CD1c-positive myeloid dendritic cell (primary cell): Measurements from ENCODE around the gene KCNQ2.

Source experiments
- DNase-seq: peaks from one replicate; pipeline ENCODE4 v3.0.0-alpha.2; 2016; ENCODE audit errors: extremely low spot score

KCNQ2 gene

DNA sequence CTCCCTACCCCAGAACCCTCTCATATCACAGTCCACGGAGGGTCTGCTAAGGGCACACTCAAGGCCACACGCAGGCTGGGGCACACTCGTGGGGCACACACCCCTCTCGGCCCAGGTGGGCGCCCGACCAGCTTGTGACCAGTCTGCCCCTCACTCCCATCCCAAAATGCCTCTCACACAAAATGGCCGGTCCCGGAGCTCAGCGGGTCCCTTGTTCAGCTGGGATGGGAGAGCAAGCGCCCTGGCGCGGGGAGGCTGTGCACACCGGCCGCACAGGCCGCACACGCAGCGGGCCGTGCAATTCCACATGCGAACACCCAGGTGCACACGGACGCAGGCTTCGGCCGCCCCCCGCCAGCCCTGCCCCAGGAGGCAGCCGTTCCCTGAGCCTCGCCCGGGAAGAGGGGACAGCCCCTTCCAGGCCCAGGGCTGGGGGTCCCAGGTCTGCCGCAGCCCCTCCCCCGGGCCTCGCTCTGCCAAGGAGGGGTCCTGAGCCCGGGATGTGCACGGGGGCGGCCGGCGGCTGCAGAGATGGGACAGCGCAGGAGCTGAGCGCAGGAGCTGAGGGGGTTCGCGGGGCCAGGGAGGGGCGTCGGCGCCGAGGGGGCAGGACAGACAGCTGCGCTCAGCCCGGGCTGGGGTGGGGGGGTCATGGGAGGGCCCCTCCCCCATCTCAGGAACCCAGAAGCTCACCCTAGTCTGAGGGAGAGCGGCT is 1.3 kb downstream of the KCNQ2 start:
- no peak for DNase-seq

DNA sequence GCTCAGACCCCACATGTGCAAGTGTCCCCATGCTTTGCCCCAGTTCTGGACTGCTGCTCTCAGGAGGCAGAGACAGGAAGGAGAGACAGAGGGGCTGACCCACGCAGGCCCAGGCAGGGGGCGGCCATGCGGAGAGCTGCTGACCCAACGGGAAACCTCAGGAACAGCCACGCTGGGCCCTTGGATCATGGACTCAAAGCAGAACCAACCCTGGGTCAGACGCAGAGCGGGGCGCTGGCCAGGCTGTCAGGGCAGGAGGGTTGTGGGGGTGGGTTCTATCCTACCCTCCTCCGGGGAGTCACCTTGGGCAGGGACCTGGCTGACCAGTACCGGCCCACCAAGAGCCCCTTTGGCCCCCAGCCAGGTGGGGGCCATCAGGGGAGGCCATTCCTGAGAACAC is 2.0 kb downstream of the KCNQ2 start:
- DNase-seq = no peak

DNA sequence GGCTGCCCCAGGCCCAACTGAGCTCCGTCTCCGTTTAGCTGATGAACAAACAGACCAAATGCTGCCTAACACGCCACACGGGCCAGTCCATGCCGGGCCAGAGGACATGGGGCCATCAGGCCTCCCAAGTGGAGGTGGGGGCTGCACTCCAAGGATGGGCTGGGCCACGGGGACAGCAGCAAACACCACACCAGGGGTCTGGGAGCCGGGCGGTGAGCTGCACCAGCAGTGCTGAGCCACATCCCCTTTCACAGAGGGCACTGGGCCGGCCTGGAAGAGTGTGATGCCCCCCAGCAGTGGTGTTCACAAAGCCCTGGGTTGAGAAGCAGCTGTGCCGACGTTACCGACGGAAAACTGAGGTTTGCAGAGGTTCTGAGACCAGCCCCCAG is 2.7 kb downstream of the KCNQ2 start:
- DNase-seq = no peak

DNA sequence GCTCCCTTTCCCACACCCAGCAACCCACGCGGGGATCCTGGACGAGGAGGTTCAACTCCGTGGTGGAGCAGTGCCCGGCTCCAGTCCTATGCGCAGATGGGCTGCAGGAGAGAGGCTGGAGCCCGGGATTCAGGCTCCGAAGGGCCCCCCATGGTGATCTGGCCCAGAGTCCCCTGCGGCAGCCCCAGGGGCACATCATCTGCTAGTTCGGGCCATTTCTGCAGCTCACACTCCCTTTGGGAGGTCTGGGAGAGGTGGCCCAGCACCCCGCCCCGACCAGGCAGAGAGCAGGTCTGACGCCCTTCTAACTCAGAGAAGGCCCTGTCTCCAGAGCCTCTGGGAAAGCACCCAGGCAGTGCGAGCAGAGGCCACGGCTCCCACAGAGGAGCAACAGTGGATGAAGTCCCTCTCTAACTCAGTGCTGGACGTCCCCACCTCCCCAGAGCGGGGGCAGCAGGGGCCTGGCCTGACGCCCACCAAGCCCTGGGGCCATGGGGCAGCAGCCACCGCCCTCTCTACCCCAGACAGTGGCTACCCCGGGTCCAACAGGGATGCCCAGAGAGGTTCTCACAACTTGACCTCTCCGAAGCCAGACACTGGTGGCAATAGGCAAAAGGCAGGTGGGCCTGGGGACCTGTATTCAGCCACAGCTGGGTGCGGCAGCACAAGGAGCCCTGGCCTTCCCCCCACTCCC is 3.3 kb downstream of the KCNQ2 start:
- DNase-seq = no peak

DNA sequence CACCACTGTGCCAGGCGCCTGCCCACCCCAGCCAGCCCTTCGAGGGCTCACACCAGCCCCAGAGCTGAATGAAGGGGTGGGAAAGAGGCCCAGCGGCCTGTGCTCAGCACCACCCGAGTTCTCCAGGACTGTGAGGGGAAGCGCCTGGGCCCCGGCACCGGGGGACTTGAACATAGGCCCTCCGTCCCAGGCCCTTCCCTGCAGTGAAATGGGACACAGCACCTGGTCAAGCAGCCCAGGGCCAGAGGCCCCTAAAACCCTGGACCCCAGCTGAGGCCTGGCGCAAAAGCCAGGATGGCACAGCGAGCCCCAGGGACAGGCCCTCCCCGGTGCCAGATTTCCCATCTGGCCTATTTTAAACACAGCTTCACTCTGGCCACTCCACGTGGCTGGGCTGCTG is 4.0 kb downstream of the KCNQ2 start:
- DNase-seq = no peak

DNA sequence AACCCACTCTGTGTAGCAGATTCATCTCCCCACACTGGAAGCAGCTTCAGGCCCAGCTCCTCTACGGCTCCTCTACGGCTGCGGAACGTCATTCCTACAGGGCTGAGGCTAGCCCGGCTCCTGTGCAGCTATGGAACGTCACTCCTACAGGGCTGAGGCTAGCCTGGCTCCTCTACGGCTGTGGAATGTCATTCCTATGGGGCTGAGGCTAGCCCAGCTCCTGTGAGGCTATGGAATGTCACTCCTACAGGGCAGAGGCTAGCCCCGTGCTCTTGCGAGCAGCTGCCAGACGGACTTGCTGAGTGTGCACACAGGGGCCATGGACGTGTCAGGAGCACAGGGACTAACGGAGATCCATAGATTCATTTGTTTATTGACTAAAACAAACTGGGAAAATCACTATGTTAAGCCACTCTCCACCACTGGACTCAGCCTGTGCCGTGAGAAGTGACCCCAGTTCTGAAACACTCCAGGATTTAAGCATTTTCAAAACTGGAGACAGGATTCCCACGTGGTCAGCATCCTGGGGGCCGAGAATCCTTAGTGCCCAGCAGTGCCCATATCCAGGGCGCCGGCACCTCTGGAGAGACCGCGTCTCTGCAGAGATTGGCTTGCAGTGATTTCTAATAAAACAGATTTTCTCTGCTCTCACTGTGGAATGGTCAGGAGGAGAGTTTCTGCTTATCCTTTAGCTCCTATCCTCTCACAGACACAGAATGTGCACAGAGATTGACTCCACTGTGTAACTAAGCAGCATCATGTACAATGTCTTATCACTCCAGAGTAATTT is 5.0 kb downstream of the KCNQ2 start:
- no peak for DNase-seq

DNA sequence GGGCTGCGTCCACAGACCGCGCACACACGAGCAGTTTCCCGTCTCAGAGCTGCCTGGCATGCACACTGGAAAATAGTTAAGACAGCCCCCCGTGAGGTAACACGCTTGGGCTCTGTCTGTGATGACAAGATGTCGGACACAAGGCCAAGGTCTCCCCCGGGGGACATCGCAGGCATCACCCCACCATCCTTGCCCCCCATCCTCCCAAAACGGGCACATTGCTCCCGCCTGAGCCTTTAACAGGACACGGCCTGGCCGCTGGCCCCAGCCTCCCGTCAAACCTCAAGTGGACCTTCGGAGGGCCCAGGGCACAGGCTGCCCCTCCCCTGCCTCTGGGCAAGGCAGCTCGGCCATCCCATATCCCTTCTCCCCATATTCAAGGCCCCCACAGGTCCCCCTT is 5.6 kb downstream of the KCNQ2 start:
- DNase-seq = no peak

DNA sequence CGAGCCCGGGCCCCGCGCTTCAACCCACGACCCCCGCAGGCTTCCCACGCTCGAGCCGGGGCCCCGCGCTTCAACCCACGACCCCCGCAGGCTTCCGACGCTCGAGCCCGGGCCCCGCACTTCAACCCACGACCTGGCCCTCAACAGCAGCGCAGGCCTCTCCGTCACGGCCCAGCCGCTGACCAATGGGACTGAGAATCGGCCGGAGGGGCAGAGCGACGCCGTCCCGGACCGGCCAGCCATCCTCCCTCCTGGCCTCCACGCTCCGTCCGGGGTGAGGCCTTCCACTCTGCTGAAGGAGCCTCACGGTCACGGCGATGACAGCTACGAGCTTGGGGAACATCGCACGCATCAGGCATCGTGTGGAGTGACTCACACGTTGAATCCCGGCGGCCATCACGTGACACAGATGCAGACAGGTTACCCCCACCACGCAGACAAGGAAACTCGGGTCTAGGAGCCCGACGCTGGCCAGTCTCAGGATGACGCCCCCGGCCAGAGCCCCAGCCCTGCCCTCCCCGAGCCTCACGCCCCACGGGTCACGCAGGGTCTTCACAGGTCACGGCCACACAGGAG is 6.1 kb downstream of the KCNQ2 start:
- DNase-seq = no peak

DNA sequence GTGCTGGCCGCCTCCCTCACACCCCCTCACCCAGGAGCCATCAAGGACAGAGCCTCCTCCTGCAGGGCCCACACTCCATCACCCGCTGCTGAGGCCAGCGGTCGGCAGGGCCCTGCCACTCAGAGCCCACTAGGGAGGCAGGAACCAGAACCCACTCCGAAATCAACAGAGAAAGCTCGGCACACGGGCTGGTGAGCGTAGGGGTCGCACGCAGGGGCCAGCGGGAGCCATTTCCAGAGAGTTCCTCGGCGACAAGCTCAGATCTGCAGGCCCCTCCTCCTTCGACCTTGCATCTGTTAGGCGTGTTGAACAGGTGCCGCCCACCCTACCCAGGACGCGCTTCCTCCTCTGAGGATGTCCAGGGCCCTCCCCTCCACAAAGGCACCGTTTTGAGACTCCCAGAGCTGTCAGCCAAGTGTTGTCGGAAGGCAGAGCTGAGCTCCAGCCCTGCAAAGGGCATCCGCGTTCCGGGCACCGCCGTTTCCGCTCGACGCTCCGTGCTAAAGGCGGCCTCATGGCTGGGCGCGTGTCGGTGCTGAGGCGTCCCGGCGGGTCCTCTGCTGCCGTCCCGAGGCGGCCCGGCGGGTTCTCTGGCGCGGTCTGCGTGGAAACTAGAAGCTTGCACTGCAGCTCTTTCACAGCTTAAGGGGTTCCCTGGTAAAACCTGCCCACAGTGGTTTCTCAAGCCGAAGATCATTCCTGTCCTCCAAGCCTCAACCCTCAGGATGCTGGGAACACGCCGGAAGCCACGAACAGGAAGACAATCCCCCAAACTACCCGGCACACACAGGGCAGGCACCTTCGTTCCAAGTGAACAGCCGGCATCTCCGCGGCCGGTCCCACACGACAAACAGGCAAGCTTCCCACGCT is 6.8 kb downstream of the KCNQ2 start:
- DNase-seq = no peak

DNA sequence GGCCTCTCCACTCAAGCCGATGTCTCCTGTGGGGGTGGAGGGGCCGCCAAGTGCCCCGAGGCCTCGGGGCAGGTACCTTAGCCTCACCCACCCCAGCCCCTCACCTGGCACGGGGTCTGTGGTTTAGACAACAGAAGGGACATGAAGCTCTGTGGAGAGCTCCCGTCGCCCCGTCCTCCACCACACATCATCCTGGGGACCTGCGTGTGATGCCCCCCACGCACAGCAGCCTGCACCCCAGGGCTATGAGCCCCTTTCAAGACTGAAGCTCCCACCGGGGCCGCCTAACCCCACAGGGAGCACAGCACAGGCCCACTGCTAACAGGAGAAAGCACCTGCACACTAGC is 8.2 kb downstream of the KCNQ2 start:
- no peak for DNase-seq

DNA sequence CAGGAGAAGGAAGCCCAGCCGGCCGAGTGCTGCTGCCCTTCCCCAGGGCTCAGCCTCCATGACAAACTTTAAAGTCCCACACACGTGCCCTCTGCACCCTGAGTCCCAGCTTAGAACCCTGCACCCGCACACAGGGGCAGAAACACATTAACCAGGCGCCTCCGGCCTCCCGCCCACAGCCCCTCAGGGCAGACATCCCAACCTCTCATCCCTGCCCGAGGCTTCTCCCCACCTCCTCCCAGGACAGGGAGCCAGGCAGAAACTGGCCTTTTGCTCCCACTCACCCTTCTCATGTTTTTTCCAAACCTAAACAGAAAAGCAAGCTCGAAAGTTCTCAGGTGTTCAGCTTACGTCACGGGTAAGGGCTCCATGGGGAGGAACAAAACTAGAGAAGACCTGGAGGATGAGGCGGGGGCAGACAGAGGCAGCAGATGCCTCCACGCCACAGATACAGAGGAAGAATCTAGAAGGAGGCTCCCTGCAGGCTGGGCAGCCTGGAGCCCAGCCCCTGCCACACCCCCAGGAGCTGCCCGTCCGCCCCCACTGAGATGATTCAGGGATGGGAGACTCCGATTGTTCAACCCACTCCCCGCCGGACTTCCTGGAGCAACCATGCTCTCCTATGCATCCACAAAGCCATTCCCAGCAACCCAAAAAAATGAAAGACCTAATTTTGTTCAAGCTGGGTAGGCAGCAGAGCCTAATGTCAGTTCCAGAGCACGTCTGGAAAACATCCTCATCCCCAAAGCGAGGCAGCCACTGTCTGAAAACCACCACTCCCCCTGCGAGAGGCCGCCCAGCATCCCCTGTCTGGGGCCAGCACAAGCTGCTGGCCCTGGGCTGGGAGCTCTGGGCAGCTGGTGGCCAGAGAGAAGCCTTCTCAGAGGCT is 8.8 kb downstream of the KCNQ2 start:
- DNase-seq = no peak

DNA sequence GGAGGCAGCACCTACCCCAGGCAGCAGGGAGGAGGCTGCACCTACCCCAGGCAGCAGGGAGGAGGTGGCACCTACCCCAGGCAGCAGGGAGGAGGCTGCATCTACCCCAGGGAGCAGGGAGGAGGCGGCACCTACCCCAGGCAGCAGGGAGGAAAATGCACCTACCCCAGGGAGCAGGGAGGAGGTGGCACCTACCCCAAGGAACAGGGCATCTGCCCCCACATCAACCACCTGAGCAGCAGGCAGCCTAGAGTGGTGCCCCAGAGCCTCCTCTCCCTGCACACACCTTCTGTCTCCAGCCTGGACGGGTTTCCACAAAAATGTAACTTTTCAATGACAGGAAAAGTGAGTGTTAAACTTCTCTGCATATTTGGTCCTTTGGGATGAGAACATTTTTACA is 10.2 kb downstream of the KCNQ2 start:
- no peak for DNase-seq

DNA sequence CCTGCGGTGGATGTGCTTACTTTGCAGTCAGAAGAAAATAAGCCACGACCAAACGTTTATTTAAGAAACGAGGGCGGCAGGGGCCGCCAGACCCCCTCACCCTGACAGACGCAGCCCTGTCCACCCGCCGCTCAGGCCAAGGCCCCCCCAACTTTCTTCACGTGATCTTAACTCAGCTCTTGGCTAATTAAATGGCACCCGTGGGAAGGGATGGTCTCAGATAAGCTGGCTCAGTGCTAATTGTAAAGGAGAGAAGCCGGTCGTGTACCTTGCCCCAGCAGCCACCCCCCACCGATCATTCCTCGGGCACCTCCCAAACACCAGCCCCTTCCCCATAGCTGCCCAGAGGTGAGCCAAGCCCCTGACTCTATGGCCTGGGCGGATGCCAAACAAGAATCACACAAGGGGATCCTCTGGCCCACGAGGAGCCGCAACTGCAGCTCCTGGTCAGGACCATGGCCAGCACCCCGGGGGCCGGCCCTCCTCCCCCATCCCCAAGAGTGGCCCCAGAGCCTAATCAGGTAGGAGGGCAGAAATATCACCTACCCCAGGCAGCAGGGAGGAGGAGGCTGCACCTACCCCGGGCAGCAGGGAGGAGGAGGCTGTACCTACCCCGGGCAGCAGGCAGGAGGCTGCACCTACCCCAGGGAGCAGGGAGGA is 11.2 kb downstream of the KCNQ2 start:
- no peak for DNase-seq

DNA sequence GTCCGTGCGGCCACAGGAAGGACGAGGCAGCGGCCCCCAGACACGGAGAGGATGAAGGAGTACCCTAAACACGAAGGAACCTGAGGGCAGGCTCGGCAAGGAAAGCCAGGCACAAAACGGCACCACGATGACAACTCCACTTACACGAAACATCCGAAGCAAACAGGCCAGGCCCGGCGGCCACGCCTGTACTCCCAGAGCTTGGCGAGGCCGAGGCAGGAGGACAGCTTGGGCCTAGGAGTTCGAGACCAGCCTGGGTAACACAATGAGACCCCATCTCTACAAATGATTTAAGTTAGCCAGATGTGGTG is 13.4 kb downstream of the KCNQ2 start:
- no peak for DNase-seq

DNA sequence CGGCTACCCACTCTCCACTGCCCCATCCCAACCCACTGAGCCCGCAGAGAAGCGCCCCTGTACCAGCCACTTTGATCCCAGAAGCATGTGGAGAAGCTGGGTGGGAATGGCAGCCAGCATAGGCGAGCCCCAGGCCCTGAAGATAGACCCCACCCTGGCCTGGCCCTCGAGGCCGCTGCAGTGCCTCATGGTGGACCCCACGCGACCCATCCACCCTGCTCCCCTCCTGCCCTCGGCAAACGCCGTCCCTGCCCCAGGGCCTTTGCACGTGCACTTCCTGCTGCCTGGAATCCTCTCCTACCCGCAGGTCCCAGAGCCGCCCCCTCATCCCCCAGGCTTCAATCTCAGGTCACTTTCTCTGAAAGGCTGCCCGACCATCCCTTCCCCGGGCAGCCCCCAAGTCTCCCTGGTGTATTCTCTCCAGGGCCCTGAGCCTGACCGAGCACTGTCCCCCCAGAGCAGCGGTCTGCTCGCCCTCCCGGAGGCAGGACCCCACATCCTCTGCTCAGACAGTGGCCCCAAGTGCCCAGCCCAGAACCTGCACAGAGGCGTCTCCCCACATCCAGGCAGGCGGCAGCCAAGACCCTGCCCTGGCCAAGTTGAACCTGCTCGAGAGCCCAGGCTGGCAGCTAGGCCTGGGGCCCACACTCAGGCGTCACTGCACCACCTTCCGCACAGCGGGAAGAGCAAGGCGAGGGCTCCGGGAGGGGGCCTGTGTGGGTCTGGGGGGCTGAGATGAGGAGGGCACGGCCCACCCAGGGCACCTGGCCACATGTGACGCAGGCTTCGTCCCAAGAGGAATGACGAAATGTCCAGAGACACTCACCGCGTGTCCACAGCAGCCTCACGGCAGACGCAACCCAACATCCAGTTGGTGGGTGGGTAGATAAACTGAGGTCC is 14.0 kb downstream of the KCNQ2 start:
- no peak for DNase-seq

DNA sequence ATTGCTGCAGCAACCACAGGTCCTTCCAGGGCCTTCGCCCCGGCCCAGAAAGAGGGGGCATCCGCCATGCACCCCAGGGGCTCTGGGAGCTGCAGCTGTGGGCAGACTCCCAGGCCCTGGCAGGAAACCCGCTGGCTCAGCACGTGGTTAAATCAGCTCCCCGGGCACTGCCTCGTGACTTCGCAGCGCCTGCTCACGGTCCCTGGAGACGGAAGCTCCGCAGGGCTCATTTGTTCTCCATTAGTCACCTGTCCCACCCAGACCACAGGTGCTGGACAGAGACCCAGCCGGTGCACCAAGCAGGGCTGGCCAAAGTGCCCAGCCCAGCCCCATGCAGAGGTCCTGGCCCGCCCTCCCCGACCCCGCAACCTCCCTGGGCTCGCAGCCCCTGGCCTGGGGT is 14.7 kb downstream of the KCNQ2 start:
- DNase-seq = no peak

DNA sequence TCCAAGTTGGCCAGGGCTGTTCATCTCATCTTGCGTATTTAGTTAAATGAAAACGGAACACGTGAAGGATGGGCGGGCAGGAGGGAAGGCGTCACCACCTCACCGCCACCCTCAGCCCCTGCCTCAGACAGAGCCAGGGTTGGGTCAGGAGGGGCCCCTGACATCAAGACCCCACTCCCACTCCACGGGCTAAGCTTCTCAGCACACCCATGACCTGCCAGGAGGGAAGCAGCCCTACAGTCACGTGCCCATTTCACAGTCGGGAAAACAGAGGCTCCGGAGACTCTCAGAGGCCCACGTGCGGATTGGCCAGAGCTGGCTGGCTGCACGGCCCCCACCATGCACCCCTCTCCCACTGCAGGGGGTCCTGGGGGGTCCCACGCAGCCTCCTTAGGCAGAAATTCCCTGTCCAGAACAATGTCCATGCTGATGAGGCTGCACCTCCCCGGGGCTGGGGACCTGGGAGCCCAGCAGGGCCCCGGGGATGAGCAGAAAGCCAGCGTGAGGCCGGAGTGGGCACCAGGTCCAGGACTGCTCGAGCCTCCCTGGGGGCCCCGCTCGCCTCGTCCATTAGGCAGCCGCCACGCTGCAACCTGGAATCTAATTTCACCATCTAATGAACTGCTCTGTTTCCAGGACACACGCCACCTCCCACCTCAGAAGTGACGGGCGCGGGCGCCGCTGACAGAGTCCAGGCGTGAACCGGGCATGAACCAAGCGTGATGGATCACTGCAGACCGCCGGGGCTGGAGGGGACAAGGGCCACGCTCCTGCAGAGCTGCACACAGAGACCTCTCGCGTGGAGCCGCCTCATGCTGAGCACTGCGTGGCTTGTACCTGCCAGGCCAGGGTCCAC is 15.8 kb downstream of the KCNQ2 start:
- no peak for DNase-seq

DNA sequence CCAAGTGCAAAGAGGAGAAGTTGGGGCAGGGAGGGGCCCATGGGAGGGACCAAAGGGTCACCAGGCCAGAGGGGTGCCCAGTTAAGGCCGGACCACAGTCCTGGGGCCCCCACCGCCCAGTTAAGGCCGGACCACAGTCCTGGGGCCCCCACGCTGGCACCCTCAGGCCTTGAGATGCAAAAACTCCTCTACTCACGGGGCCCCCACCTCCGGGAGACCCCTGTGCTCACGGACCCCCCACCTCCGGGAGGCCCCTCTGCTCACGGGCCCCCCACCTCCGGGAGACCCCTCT is 16.9 kb downstream of the KCNQ2 start:
- no peak for DNase-seq
